HL-60 (cell line): ENCODE data around the gene HECW1.

Experiments used
- CTCF ChIP-seq: IDR thresholded peaks from one replicate; pipeline ENCODE4 v1.5.1; 2011; ENCODE audit warnings: low read length, control low read depth, inconsistent platforms; ENCODE audit not compliant: insufficient read depth
- GABPA ChIP-seq: IDR thresholded peaks from 2 replicates; pipeline ENCODE4 v1.6.1; 2012; ENCODE audit warnings: low read depth
- POLR2AphosphoS5 ChIP-seq: IDR thresholded peaks from 2 replicates; pipeline ENCODE4 v1.6.1; 2012; ENCODE audit warnings: low read depth
- REST ChIP-seq: IDR thresholded peaks from 2 replicates; pipeline ENCODE4 v1.6.1; 2012; ENCODE audit warnings: low read depth; ENCODE audit not compliant: insufficient replicate concordance
- SPI1 ChIP-seq: IDR thresholded peaks from 2 replicates; pipeline ENCODE4 v1.6.1; 2012; ENCODE audit warnings: low read depth, mild to moderate bottlenecking, borderline replicate concordance

- TF ChIP-seq CTCF (no peak), REST (no peak), POLR2AphosphoS5 (no peak), GABPA (no peak), SPI1 (no peak)
Observed at GRCh38 chr7:43602256-43602655, 489.8 kb downstream of the HECW1 start.
